B cell (primary cell): ENCODE measurements around the gene CSF1R. TPM values are rescaled to one million over a fixed set of nuclear protein-coding genes. Genes with fewer than 3 reads are reported as not detected.
A peak's percentile ranks its signal among the peaks of the same experiment; 100 is the strongest.

Source experiments
- ATAC-seq: fragments of 200-7000 bp; cut with Tn5 transposase; one replicate; pipeline ENCODE4 v1.10.0; 2021; ENCODE audit warnings: low read depth, mild to moderate bottlenecking, moderate number of reproducible peaks, moderate library complexity
- CTCF ChIA-PET: fragments of 350-600 bp; sonication (Branson Sonifier 250); formaldehyde crosslinking; loops from one replicate; lab custom pipeline; 2021; ENCODE audit warnings: antibody characterized with exemption, inconsistent platforms; lab: Charles Lee
- POLR2A ChIA-PET: fragments of 350-600 bp; sonication (Branson Sonifier 250); formaldehyde crosslinking; loops from one replicate; lab custom pipeline; 2021; ENCODE audit warnings: antibody characterized with exemption; lab: Charles Lee
- DNase-seq: peaks from one replicate; pipeline ENCODE4 v3.0.0; 2013
- H2AFZ ChIP-seq: 2 replicates; pipeline ENCODE4 v1.6.1; 2012; ENCODE audit warnings: mild to moderate bottlenecking, low read depth, low read length; ENCODE audit not compliant: insufficient read depth, poor library complexity, severe bottlenecking
- H3K27ac ChIP-seq, 2 donors: 1 replicate in 1 of 2; 2 replicates in 1 of 2; pipeline ENCODE4 v1.5.1; 2012 to 2013; ENCODE audit warnings: low read length in 2 of 2, mild to moderate bottlenecking in 2 of 2, moderate library complexity in 1 of 2
- H3K27me3 ChIP-seq, 4 experiments: fragments of 200-600 bp in 1 of 4; sonication (generic) in 1 of 4; replicated peaks in 1 of 4; 1 replicate in 2 of 4; 2 replicates in 2 of 4; pipeline versions ENCODE4 v1.6.1 to v1.7.0; 2013 to 2016; ENCODE audit warnings: low read length in 3 of 4, mild to moderate bottlenecking in 2 of 4, mixed read lengths in 1 of 4, moderate library complexity in 1 of 4; ENCODE audit not compliant: insufficient read depth in 4 of 4, control insufficient read depth in 3 of 4; ENCODE audit errors: control extremely low read depth in 1 of 4
- H3K36me3 ChIP-seq, 2 experiments: replicated peaks in 1 of 2; 1 replicate in 1 of 2; 2 replicates in 1 of 2; pipeline versions ENCODE4 v1.6.1 to v1.7.1; 2013; ENCODE audit warnings: low read length in 1 of 2; ENCODE audit not compliant: insufficient read depth in 2 of 2, control insufficient read depth in 1 of 2; ENCODE audit errors: control extremely low read depth in 1 of 2, extremely low read depth in 1 of 2
- H3K4me1 ChIP-seq, 2 donors: fragments of 200-600 bp in 1 of 2; sonication (generic) in 1 of 2; 1 replicate in 1 of 2; 2 replicates in 1 of 2; pipeline versions ENCODE4 v1.5.1 to v1.6.1; 2013 to 2017; ENCODE audit warnings: low read length in 2 of 2; ENCODE audit not compliant: control insufficient read depth in 2 of 2, insufficient read depth in 2 of 2
- H3K4me2 ChIP-seq: replicated peaks from 2 replicates; pipeline ENCODE3; 2012; ENCODE audit warnings: mild to moderate bottlenecking, low read depth, low read length; ENCODE audit not compliant: poor library complexity, severe bottlenecking
- H3K4me3 ChIP-seq, 5 experiments: fragments of 200-600 bp in 1 of 5; sonication (generic) in 1 of 5; 1 replicate in 3 of 5; 2 replicates in 2 of 5; pipeline versions ENCODE4 v1.5.1 to v1.7.0; 2011 to 2016; ENCODE audit warnings: low read length in 4 of 5, mild to moderate bottlenecking in 4 of 5, low read depth in 2 of 5, control low read depth in 1 of 5, moderate library complexity in 1 of 5; ENCODE audit not compliant: insufficient read depth in 1 of 5; ENCODE audit errors: control extremely low read depth in 1 of 5, extremely low read depth in 1 of 5
- H3K79me2 ChIP-seq: fragments of 200-600 bp; sonication (generic); one replicate; pipeline ENCODE4 v1.6.0; 2016; ENCODE audit warnings: low read length; ENCODE audit not compliant: control insufficient read depth, insufficient read depth
- H3K9ac ChIP-seq: fragments of 200-600 bp; sonication (generic); 2 replicates; pipeline ENCODE4 v1.6.1; 2017; ENCODE audit warnings: mild to moderate bottlenecking, low read length, moderate library complexity
- H3K9me3 ChIP-seq, 3 donors: one replicate each; pipeline versions ENCODE4 v1.6.1 to v1.7.1; 2013; ENCODE audit warnings: low read length in 2 of 3; ENCODE audit not compliant: control insufficient read depth in 2 of 3, insufficient read depth in 1 of 3; ENCODE audit errors: control extremely low read depth in 1 of 3
- H4K20me1 ChIP-seq: 2 replicates; pipeline ENCODE4 v1.6.0; 2012; ENCODE audit warnings: mild to moderate bottlenecking, low read length; ENCODE audit not compliant: insufficient read depth, control insufficient read depth, poor library complexity, severe bottlenecking
- H3K27ac Mint-ChIP-seq: one replicate; pipeline ENCODE4 v1.8.0; 2021; ENCODE audit warnings: mixed read lengths
- H3K27me3 Mint-ChIP-seq: one replicate; pipeline ENCODE4 v1.8.0; 2021; ENCODE audit warnings: mixed read lengths
- H3K4me1 Mint-ChIP-seq: one replicate; pipeline ENCODE4 v1.8.0; 2021; ENCODE audit warnings: mixed read lengths
- H3K4me3 Mint-ChIP-seq: one replicate; pipeline ENCODE4 v1.8.0; 2021; ENCODE audit warnings: mixed read lengths
- H3K9me3 Mint-ChIP-seq: one replicate; pipeline ENCODE4 v1.8.0; 2022; ENCODE audit warnings: mixed read lengths; ENCODE audit not compliant: insufficient read depth
- CTCF ChIP-seq: fragments of 200-600 bp; IDR thresholded peaks from one replicate; pipeline ENCODE4 v1.8.0; 2022; ENCODE audit warnings: antibody characterized with exemption, mild to moderate bottlenecking
- EZH2 ChIP-seq: IDR thresholded peaks from 2 replicates; pipeline ENCODE4 v1.6.1; 2012; ENCODE audit warnings: borderline replicate concordance, low read depth, mild to moderate bottlenecking, moderate library complexity, low read length; ENCODE audit not compliant: insufficient read depth, poor library complexity, severe bottlenecking
- WGBS: methylation state at CpG from one replicate; pipeline ENCODE4 v1.1.5; 2013; ENCODE audit warnings: missing lambda C conversion rate; ENCODE audit not compliant: insufficient coverage; 5-methylcytosine and 5-hydroxymethylcytosine counted together
- intact Hi-C: fragments of 100-400 bp; cut with micrococcal nuclease; formaldehyde crosslinking; loops from one replicate; pipeline ENCODE4 v1.10.0; 2022
- polyA plus RNA-seq: library from polyadenylated mRNA; depleted of rRNA; stranded (reverse); fragments of >200 nt; gene quantifications from 2 replicates; pipeline ENCODE4 v1.2.3, GENCODE V29; 2012
- total RNA-seq, 2 donors: library from RNA; stranded (reverse); fragments of 120-200 nt in 1 of 2; gene quantifications; 1 replicate in 1 of 2; 2 replicates in 1 of 2; pipeline versions ENCODE4 v1.2.3 to v1.2.4, GENCODE V29; 2013 to 2022

CSF1R gene
- total and polyA plus RNA-seq, 2 donors (not counting 1 experiment from before 2014, with no cell fraction given) = 1.6 to 2.5 TPM

- Histone ChIP-seq H3K79me2 (no peaks in the 10 kb centered on the region), H3K36me3 (no peaks in the 10 kb centered on the region), H3K9ac (no peak overlapping the region), H2AFZ (no peak overlapping the region), H3K4me2 (no peak overlapping the region), H3K27ac (no peak overlapping the region), H3K4me3 (no peak overlapping the region), H3K27me3 (peaks cover 0 to 3% (median 0%) of the 10 kb centered on the region in 4 experiments), H3K4me1 (peaks cover 24 to 27% of the 10 kb centered on the region in 2 donors), H3K9me3 (peaks cover 0 to 4% (median 3%) of the 10 kb centered on the region in 3 donors), H4K20me1 (no peaks in the 10 kb centered on the region)
- Mint-ChIP-seq H3K27ac (peak overlapping the region; percentile 38), H3K4me1 (peaks cover 28% of the 10 kb centered on the region), H3K27me3 (no peaks in the 10 kb centered on the region), H3K4me3 (no peak overlapping the region), H3K9me3 (no peaks in the 10 kb centered on the region)
- intact Hi-C loops = no loop called here
- ChIA-PET POLR2A (no interaction called here), CTCF (no interaction called here)
- no peak for ATAC-seq
- DNase-seq = no peak
- TF ChIP-seq EZH2 (no peak), CTCF (no peak)
- WGBS = 95% methylated on average over 8 of the region's 8 CpGs
These were observed 8.2 kb downstream of the CSF1R start for GRCh38 chr5:150077996-150078801.

DNA sequence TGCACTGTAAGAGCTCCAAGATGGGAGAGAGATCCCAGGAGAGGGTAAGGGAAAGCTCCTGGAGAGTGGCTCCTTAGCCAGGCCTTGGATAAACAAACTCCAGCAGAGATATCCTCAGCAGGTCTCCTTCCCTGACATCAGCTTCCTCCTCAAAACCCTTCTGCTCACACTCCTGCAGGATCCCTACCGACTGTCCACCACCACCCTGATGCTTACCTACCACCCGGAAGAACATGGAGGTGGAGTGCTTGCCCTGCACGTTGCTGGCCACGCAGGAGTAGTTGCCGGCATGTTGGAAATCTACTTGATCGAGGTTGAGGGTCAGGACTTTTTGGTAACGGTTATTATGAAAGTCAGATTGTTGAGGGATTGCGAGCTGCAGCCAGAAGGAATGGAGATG is 9.3 kb downstream of the CSF1R start:
- Mint-ChIP-seq H3K27me3 (no peaks in the 10 kb centered on the region), H3K9me3 (no peaks in the 10 kb centered on the region), H3K27ac (no peak overlapping the region), H3K4me1 (peaks cover 16% of the 10 kb centered on the region), H3K4me3 (no peak overlapping the region)
- intact Hi-C loops = no loop called here
- Histone ChIP-seq H2AFZ (no peak overlapping the region), H4K20me1 (no peaks in the 10 kb centered on the region), H3K79me2 (no peaks in the 10 kb centered on the region), H3K27ac (no peak overlapping the region), H3K36me3 (no peaks in the 10 kb centered on the region), H3K9me3 (peaks cover 0 to 7% (median 3%) of the 10 kb centered on the region in 3 donors), H3K27me3 (peaks cover 0 to 3% (median 0%) of the 10 kb centered on the region in 4 experiments), H3K4me3 (no peak overlapping the region), H3K9ac (no peak overlapping the region), H3K4me2 (no peak overlapping the region), H3K4me1 (peaks cover 15 to 18% of the 10 kb centered on the region in 2 donors)
- no peak for ATAC-seq
- 87% methylated on average over 7 of the region's 8 CpGs for WGBS
- no peak for TF ChIP-seq EZH2
- no peak for TF ChIP-seq CTCF
- DNase-seq = no peak
- POLR2A ChIA-PET = interaction anchor here (0.5 kb wide), 1 partner anchor 489 kb away, joined by 9 read pairs; no protein-coding TSS in a partner anchor
- CTCF ChIA-PET = no interaction called here
